ENCODE results near the gene MITF.

MITF gene

GRCh38 chr3:69739204-69740102 lies at the start of gene MITF:
Gene MITF, plus strand, starts transcription at chr3:69739464. Its CDS starts 134 bp downstream, at chr3:69739598.
- no peak for DNase-seq (ENCODE audit: low read depth, low spot score)

- no peak for DNase-seq (ENCODE audit: low read depth, low spot score)
Observed at GRCh38 chr3:69691860-69692259, 47.4 kb upstream of the MITF start.

- no peak for DNase-seq (ENCODE audit: low read depth, low spot score)
Observed at GRCh38 chr3:69692761-69693160, 46.5 kb upstream of the MITF start.

- DNase-seq (ENCODE audit: low read depth, low spot score), result no peak
Observed at GRCh38 chr3:69695443-69695842, 43.8 kb upstream of the MITF start.

- no peak for DNase-seq (ENCODE audit: low read depth, low spot score)
Observed at GRCh38 chr3:69695933-69696332, 43.3 kb upstream of the MITF start.

- no peak for DNase-seq (ENCODE audit: low read depth, low spot score)
Observed at GRCh38 chr3:69696367-69696766, 42.9 kb upstream of the MITF start.

- DNase-seq (ENCODE audit: low read depth, low spot score), result no peak
Observed at GRCh38 chr3:69697381-69697780, 41.9 kb upstream of the MITF start.

GRCh38 chr3:69698728-69699127 lies 40.5 kb upstream of the MITF start:
- no peak for DNase-seq (ENCODE audit: low read depth, low spot score)

- no peak for DNase-seq (ENCODE audit: low read depth, low spot score)
Observed at GRCh38 chr3:69699183-69699582, 40.1 kb upstream of the MITF start.

GRCh38 chr3:69700949-69701348 lies 38.3 kb upstream of the MITF start:
- DNase-seq (ENCODE audit: low read depth, low spot score), result no peak

- DNase-seq (ENCODE audit: low read depth, low spot score), result no peak
Observed at GRCh38 chr3:69710153-69710977, 28.9 kb upstream of the MITF start.

- no peak for DNase-seq (ENCODE audit: low read depth, low spot score)
Observed at GRCh38 chr3:69712269-69712668, 27.0 kb upstream of the MITF start.

GRCh38 chr3:69712933-69713332 lies 26.3 kb upstream of the MITF start:
- no peak for DNase-seq (ENCODE audit: low read depth, low spot score)

- no peak for DNase-seq (ENCODE audit: low read depth, low spot score)
Observed at GRCh38 chr3:69715204-69715603, 24.1 kb upstream of the MITF start.

GRCh38 chr3:69716119-69716518 lies 23.1 kb upstream of the MITF start:
- no peak for DNase-seq (ENCODE audit: low read depth, low spot score)

GRCh38 chr3:69718866-69719586 lies 20.2 kb upstream of the MITF start:
- no peak for DNase-seq (ENCODE audit: low read depth, low spot score)

GRCh38 chr3:69719587-69720122 lies 19.6 kb upstream of the MITF start:
- no peak for DNase-seq (ENCODE audit: low read depth, low spot score)

GRCh38 chr3:69720824-69721223 lies 18.4 kb upstream of the MITF start:
- no peak for DNase-seq (ENCODE audit: low read depth, low spot score)

GRCh38 chr3:69723389-69723788 lies 15.9 kb upstream of the MITF start:
- DNase-seq (ENCODE audit: low read depth, low spot score), result no peak

GRCh38 chr3:69724722-69725435 lies 14.4 kb upstream of the MITF start:
- no peak for DNase-seq (ENCODE audit: low read depth, low spot score)

GRCh38 chr3:69725994-69726571 lies 13.2 kb upstream of the MITF start:
- DNase-seq (ENCODE audit: low read depth, low spot score), result no peak
